Natural killer cell (primary cell): Measurements from ENCODE around the gene ENPP7. TPM values are rescaled to one million over a fixed set of nuclear protein-coding genes. Genes with fewer than 3 reads are reported as not detected.
"Not testable (repeated sequence)": the region's sequence is repeated elsewhere in the genome, so short reads cannot be mapped to it uniquely, and the experiment has no call there.

Source experiments
- ATAC-seq, 3 donors: fragments of 150-1000 bp in 2 of 3; fragments of 200-7000 bp in 1 of 3; cut with Tn5 transposase; 1 replicate in 1 of 3; 2 replicates in 2 of 3; pipeline ENCODE4 v1.10.0; 2021; ENCODE audit warnings: mild to moderate bottlenecking in 2 of 3, moderate library complexity in 2 of 3
- DNase-seq, 2 donors: peaks; one replicate each; pipeline versions ENCODE4 v3.0.0 to v3.0.0-alpha.2; 2013 to 2021; ENCODE audit warnings: mixed read lengths in 1 of 2
- H3K27ac ChIP-seq: one replicate; pipeline ENCODE4 v1.5.1; 2013; ENCODE audit warnings: mild to moderate bottlenecking, low read length
- H3K27me3 ChIP-seq: one replicate; pipeline ENCODE4 v1.6.1; 2013; ENCODE audit warnings: low read length; ENCODE audit not compliant: control insufficient read depth, insufficient read depth
- H3K36me3 ChIP-seq: one replicate; pipeline ENCODE4 v1.6.1; 2013; ENCODE audit warnings: low read length; ENCODE audit not compliant: control insufficient read depth, insufficient read depth
- H3K4me1 ChIP-seq: one replicate; pipeline ENCODE4 v1.6.1; 2013; ENCODE audit warnings: low read length; ENCODE audit not compliant: control insufficient read depth, insufficient read depth
- H3K4me3 ChIP-seq: one replicate; pipeline ENCODE4 v1.5.1; 2013; ENCODE audit warnings: low read length
- H3K9me3 ChIP-seq: one replicate; pipeline ENCODE4 v1.6.1; 2013; ENCODE audit warnings: low read length; ENCODE audit not compliant: control insufficient read depth, insufficient read depth
- H3K27ac Mint-ChIP-seq, 2 donors: one replicate each; pipeline ENCODE4 v1.8.0; 2022; ENCODE audit warnings: mild to moderate bottlenecking in 2 of 2, mixed read lengths in 2 of 2, moderate library complexity in 1 of 2
- H3K27me3 Mint-ChIP-seq, 2 donors: one replicate each; pipeline ENCODE4 v1.8.0; 2022; ENCODE audit warnings: low read depth in 2 of 2, mixed read lengths in 2 of 2
- H3K36me3 Mint-ChIP-seq: one replicate; pipeline ENCODE4 v1.8.0; 2022; ENCODE audit warnings: mixed read lengths
- H3K4me1 Mint-ChIP-seq, 2 donors: one replicate each; pipeline ENCODE4 v1.8.0; 2022; ENCODE audit warnings: mixed read lengths in 2 of 2
- H3K4me3 Mint-ChIP-seq: one replicate; pipeline ENCODE4 v1.8.0; 2022; ENCODE audit warnings: mild to moderate bottlenecking, moderate library complexity, mixed read lengths
- H3K9me3 Mint-ChIP-seq, 2 donors: one replicate each; pipeline ENCODE4 v1.8.0; 2022; ENCODE audit warnings: mixed read lengths in 2 of 2
- CTCF ChIP-seq: fragments of 200-600 bp; IDR thresholded peaks from one replicate; pipeline ENCODE4 v1.8.0; 2022; ENCODE audit warnings: antibody characterized with exemption
- WGBS: methylation state at CpG from one replicate; pipeline ENCODE4 v1.1.7; 2013; ENCODE audit warnings: missing lambda C conversion rate; ENCODE audit not compliant: insufficient coverage; 5-methylcytosine and 5-hydroxymethylcytosine counted together
- intact Hi-C: fragments of 100-400 bp; cut with micrococcal nuclease; formaldehyde crosslinking; loops from one replicate; pipeline ENCODE4 v1.14.2; 2022
- total RNA-seq, 4 donors: library from RNA; stranded (reverse); fragments of 120-200 nt in 1 of 4; gene quantifications; one replicate each; pipeline versions ENCODE4 v1.2.3 to v1.2.4, GENCODE V29; 2013 to 2022

ENPP7 gene
- total RNA-seq, 3 donors from 2014 or later (not counting 1 experiment from before 2014, with no cell fraction given): 0.95 TPM; not detected in 2

- Histone ChIP-seq H3K9me3 (no peaks in the 10 kb centered on the region), H3K27me3 (peaks cover 15% of the 10 kb centered on the region), H3K27ac (no peak overlapping the region), H3K36me3 (no peaks in the 10 kb centered on the region), H3K4me3 (no peak overlapping the region), H3K4me1 (no peaks in the 10 kb centered on the region)
- Mint-ChIP-seq H3K4me1 (no peaks in the 10 kb centered on the region), H3K9me3 (no peaks in the 10 kb centered on the region), H3K4me3 (no peak overlapping the region), H3K27me3 (peaks cover 11 to 35% of the 10 kb centered on the region in 2 donors), H3K27ac (no peak overlapping the region), H3K36me3 (no peaks in the 10 kb centered on the region)
- TF ChIP-seq CTCF: no peak
- 83% methylated on average over 12 of the region's 12 CpGs for whole genome bisulfite sequencing
- DNase-seq (no peak), ATAC-seq (no peak)
- intact Hi-C loops: no loop called here
These were observed 23.6 kb downstream of the ENPP7 start for GRCh38 chr17:79754370-79754769.

- H3K9me3 ChIP-seq, H3K4me3 ChIP-seq, H3K27ac ChIP-seq, H3K27ac Mint-ChIP-seq, DNase-seq, ATAC-seq, intact Hi-C loops, H3K4me1 ChIP-seq, H3K4me3 Mint-ChIP-seq, H3K4me1 Mint-ChIP-seq, H3K36me3 Mint-ChIP-seq, H3K36me3 ChIP-seq, H3K9me3 Mint-ChIP-seq: not testable (repeated sequence)
- peaks cover 11 to 30% of the 10 kb centered on the region in 2 donors for H3K27me3 Mint-ChIP-seq
- H3K27me3 ChIP-seq: peaks cover 11% of the 10 kb centered on the region
- WGBS: 90% methylated on average over 9 of the region's 9 CpGs
These were observed 24.2 kb downstream of the ENPP7 start for GRCh38 chr17:79754903-79755302.

- TF ChIP-seq CTCF: no peak
- Histone ChIP-seq H3K4me3 (no peak overlapping the region), H3K4me1 (no peaks in the 10 kb centered on the region), H3K27me3 (peaks cover 11% of the 10 kb centered on the region), H3K36me3 (no peaks in the 10 kb centered on the region), H3K9me3 (no peaks in the 10 kb centered on the region), H3K27ac (no peak overlapping the region)
- WGBS: 89% methylated on average over 14 of the region's 14 CpGs
- Mint-ChIP-seq H3K4me1 (no peaks in the 10 kb centered on the region), H3K36me3 (no peaks in the 10 kb centered on the region), H3K9me3 (no peaks in the 10 kb centered on the region), H3K27ac (no peak overlapping the region), H3K4me3 (no peak overlapping the region), H3K27me3 (peaks cover 11 to 28% of the 10 kb centered on the region in 2 donors)
- intact Hi-C loops: no loop called here
- DNase-seq (no peak), ATAC-seq (no peak)
These were observed 24.8 kb downstream of the ENPP7 start for GRCh38 chr17:79755591-79755990.

- no peak for TF ChIP-seq CTCF
- no peak for ATAC-seq
- Histone ChIP-seq H3K27ac (no peak overlapping the region), H3K4me1 (no peaks in the 10 kb centered on the region), H3K27me3 (peaks cover 1% of the 10 kb centered on the region), H3K9me3 (no peaks in the 10 kb centered on the region), H3K36me3 (no peaks in the 10 kb centered on the region), H3K4me3 (no peak overlapping the region)
- no peak for DNase-seq
- Mint-ChIP-seq H3K9me3 (no peaks in the 10 kb centered on the region), H3K4me1 (no peaks in the 10 kb centered on the region), H3K27me3 (peaks cover 6 to 18% of the 10 kb centered on the region in 2 donors), H3K4me3 (no peak overlapping the region), H3K27ac (no peak overlapping the region), H3K36me3 (no peaks in the 10 kb centered on the region)
- intact Hi-C loops: no loop called here
- WGBS: 91% methylated on average over 15 of the region's 15 CpGs
These were observed 26.5 kb downstream of the ENPP7 start for GRCh38 chr17:79757140-79757745.
